K562 (cell line): ENCODE results near the gene KCNA1.
"Not testable (repeated sequence)": the region's sequence is repeated elsewhere in the genome, so short reads cannot be mapped to it uniquely, and the experiment has no call there.

Experiments
- CHD4 ChIP-seq: fragments of 200-600 bp; sonication (generic); IDR thresholded peaks from 3 replicates; pipeline ENCODE4 v1.6.1; 2012; ENCODE audit warnings: low read depth, mild to moderate bottlenecking, mixed read lengths, low read length, inconsistent platforms; ENCODE audit not compliant: insufficient read depth, insufficient replicate concordance, poor library complexity, severe bottlenecking
- FOXK1 ChIP-seq: sonication (generic); formaldehyde crosslinking; IDR thresholded peaks from 2 replicates; pipeline ENCODE4 v1.8.0; 2022; ENCODE audit warnings: missing genetic modification reagents, mild to moderate bottlenecking, borderline replicate concordance
- NR3C1 ChIP-seq: sonication (generic); formaldehyde crosslinking; IDR thresholded peaks from 2 replicates; pipeline ENCODE4 v1.8.1; 2022; ENCODE audit warnings: missing genetic modification reagents
- POLR2AphosphoS2 ChIP-seq: IDR thresholded peaks from 2 replicates; pipeline ENCODE4 v1.6.1; 2012; ENCODE audit warnings: low read length, improper control_type of control experiment
- SETDB1 ChIP-seq: IDR thresholded peaks from one replicate; pipeline ENCODE4 v1.6.1; 2012; ENCODE audit warnings: low read length, control low read depth, inconsistent platforms
- SMAD4 ChIP-seq: fragments of 250-450 bp; sonication (Bioruptor Pico); conservative IDR thresholded peaks from 2 replicates; pipeline ENCODE4 v1.8.0; 2021; ENCODE audit warnings: inconsistent platforms, mild to moderate bottlenecking, moderate library complexity
- ZBTB7A ChIP-seq: IDR thresholded peaks from 2 replicates; pipeline ENCODE4 v1.6.1; 2011; ENCODE audit warnings: low read depth, mild to moderate bottlenecking, low read length, moderate library complexity, borderline replicate concordance; ENCODE audit not compliant: control insufficient read depth
- ZFP1 ChIP-seq: fragments of 450-650 bp; formaldehyde crosslinking; IDR thresholded peaks from 2 replicates; pipeline ENCODE4 v1.4.0; 2020; ENCODE audit warnings: mild to moderate bottlenecking, mixed read lengths
- ZNF24 ChIP-seq: fragments of 450-650 bp; IDR thresholded peaks from 2 replicates; pipeline ENCODE4 v1.6.1; 2016
- ZNF639 ChIP-seq, 2 experiments: fragments of 200-800 bp in 1 of 2; sonication (Bioruptor generic) in 1 of 2; sonication (generic) in 1 of 2; formaldehyde crosslinking in 1 of 2; IDR thresholded peaks in 1 of 2; conservative IDR thresholded peaks in 1 of 2; 2 replicates each; pipeline versions ENCODE4 v1.5.0 to v1.6.1; 2016 to 2020; ENCODE audit warnings: missing compliant biosample characterization in 1 of 2, missing genetic modification characterization in 1 of 2, missing genetic modification reagents in 1 of 2
- ZNF830 ChIP-seq: fragments of 250-450 bp; sonication (Bioruptor Pico); IDR thresholded peaks from 2 replicates; pipeline ENCODE4 v1.5.0; 2021; ENCODE audit warnings: mild to moderate bottlenecking
- ZSCAN29 ChIP-seq: fragments of 450-650 bp; IDR thresholded peaks from 2 replicates; pipeline ENCODE4 v1.6.1; 2017
- TF ChIP-seq, protein P1 (sequence below), 3 experiments: IDR thresholded peaks in 2 of 3; conservative IDR thresholded peaks in 1 of 3; 2 replicates each; pipeline ENCODE4 v1.5.1; 2011 to 2012; ENCODE audit warnings: low read length in 3 of 3, mild to moderate bottlenecking in 3 of 3, control low read depth in 2 of 3, improper control_type of control experiment in 1 of 3, inconsistent platforms in 1 of 3, low read depth in 1 of 3, mixed read lengths in 1 of 3, moderate library complexity in 1 of 3; ENCODE audit not compliant: insufficient read depth in 2 of 3
- TF ChIP-seq, protein P2 (sequence below), 2 experiments: fragments of 450-650 bp in 1 of 2; IDR thresholded peaks; 2 replicates each; pipeline ENCODE4 v1.6.1; 2011 to 2017; ENCODE audit warnings: low read depth in 2 of 2, antibody characterized with exemption in 1 of 2, borderline replicate concordance in 1 of 2, low read length in 1 of 2, mild to moderate bottlenecking in 1 of 2, mixed read lengths in 1 of 2; ENCODE audit not compliant: control insufficient read depth in 1 of 2

- TF ChIP-seq ZNF24; ZNF830 (CRISPR knock-in tag); SETDB1; ZSCAN29; CHD4; SMAD4 (CRISPR knock-in tag); ZFP1 (CRISPR knock-in tag); ZNF639 (CRISPR knock-in tag; conservative IDR thresholded peaks at IDR 0.05 in 1 of 2, IDR thresholded peaks at IDR 0.05 in 1 of 2); FOXK1 (CRISPR knock-in tag); POLR2AphosphoS2; ZBTB7A; NR3C1: not testable (repeated sequence)
- TF ChIP-seq, protein P1, sequence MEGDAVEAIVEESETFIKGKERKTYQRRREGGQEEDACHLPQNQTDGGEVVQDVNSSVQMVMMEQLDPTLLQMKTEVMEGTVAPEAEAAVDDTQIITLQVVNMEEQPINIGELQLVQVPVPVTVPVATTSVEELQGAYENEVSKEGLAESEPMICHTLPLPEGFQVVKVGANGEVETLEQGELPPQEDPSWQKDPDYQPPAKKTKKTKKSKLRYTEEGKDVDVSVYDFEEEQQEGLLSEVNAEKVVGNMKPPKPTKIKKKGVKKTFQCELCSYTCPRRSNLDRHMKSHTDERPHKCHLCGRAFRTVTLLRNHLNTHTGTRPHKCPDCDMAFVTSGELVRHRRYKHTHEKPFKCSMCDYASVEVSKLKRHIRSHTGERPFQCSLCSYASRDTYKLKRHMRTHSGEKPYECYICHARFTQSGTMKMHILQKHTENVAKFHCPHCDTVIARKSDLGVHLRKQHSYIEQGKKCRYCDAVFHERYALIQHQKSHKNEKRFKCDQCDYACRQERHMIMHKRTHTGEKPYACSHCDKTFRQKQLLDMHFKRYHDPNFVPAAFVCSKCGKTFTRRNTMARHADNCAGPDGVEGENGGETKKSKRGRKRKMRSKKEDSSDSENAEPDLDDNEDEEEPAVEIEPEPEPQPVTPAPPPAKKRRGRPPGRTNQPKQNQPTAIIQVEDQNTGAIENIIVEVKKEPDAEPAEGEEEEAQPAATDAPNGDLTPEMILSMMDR (IDR thresholded peaks at IDR 0.05 in 2 of 3, conservative IDR thresholded peaks at IDR 0.05 in 1 of 3; ENCODE audit: insufficient read depth in 2 of 3, low read depth in 1 of 3, low read length in 3 of 3) = not testable (repeated sequence)
- TF ChIP-seq, protein P2, sequence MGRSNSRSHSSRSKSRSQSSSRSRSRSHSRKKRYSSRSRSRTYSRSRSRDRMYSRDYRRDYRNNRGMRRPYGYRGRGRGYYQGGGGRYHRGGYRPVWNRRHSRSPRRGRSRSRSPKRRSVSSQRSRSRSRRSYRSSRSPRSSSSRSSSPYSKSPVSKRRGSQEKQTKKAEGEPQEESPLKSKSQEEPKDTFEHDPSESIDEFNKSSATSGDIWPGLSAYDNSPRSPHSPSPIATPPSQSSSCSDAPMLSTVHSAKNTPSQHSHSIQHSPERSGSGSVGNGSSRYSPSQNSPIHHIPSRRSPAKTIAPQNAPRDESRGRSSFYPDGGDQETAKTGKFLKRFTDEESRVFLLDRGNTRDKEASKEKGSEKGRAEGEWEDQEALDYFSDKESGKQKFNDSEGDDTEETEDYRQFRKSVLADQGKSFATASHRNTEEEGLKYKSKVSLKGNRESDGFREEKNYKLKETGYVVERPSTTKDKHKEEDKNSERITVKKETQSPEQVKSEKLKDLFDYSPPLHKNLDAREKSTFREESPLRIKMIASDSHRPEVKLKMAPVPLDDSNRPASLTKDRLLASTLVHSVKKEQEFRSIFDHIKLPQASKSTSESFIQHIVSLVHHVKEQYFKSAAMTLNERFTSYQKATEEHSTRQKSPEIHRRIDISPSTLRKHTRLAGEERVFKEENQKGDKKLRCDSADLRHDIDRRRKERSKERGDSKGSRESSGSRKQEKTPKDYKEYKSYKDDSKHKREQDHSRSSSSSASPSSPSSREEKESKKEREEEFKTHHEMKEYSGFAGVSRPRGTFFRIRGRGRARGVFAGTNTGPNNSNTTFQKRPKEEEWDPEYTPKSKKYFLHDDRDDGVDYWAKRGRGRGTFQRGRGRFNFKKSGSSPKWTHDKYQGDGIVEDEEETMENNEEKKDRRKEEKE (IDR thresholded peaks at IDR 0.05; ENCODE audit: borderline replicate concordance in 1 of 2, control insufficient read depth in 1 of 2, low read depth in 2 of 2, low read length in 1 of 2) = not testable (repeated sequence)
Measured at GRCh38 chr12:4879481-4879880, 30.2 kb upstream of the KCNA1 start.
